ENCODE results near the gene MBOAT7. TPM values are rescaled to one million over a fixed set of nuclear protein-coding genes. Genes with fewer than 3 reads are reported as not detected.

Gene MBOAT7, protein sequence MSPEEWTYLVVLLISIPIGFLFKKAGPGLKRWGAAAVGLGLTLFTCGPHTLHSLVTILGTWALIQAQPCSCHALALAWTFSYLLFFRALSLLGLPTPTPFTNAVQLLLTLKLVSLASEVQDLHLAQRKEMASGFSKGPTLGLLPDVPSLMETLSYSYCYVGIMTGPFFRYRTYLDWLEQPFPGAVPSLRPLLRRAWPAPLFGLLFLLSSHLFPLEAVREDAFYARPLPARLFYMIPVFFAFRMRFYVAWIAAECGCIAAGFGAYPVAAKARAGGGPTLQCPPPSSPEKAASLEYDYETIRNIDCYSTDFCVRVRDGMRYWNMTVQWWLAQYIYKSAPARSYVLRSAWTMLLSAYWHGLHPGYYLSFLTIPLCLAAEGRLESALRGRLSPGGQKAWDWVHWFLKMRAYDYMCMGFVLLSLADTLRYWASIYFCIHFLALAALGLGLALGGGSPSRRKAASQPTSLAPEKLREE
- total RNA-seq: 10 to 100 TPM; 27.9 to 28.3 TPM

GRCh38 chr19:54189145-54189734 lies at the start of gene MBOAT7:
Gene MBOAT7 (minus strand): TSS chr19:54189580. CDS start chr19:54188508, 1,072 bp downstream.

DNA sequence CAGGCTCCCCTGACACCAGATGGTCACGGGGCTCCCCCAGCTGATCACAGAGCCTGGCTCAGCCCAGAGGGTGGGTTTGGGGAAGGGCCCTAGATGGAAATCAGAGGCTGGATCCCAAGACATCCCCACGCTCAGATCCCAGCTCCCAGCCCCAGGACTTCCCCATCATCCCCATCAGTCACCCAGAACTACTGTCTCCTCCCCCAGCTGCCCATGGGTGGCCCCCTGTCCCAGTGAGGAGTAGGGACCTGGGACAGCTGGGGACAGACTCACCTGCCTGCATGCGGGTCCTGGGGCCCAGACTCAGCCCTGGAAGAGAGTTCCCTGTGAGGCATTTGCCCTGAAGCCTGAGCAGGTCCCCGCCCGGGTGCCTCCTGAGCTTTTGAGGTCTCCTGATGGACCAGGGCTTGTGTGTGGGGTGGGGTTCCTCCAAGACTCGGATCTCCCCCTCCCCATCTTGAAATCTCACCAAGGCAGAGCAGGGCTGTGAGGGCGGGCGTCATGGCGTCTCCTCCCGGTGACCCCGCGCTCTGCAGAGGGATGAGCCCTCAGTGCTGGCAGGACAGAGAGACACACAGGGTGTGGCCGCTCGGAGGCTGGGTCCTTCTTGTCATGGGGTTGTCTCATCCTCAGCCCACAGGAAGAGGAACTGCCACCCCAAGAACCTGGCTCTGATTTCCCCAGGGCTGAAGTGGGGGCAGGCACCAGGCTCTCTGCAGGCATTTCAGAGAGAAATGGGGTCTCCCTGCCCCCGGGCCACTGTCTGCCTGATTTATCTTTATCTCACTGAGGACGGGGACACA lies 33.3 kb upstream of the MBOAT7 start, which contains the start of gene LILRB3:
Gene LILRB3 (minus strand): TSS at position 534 of the 803 bp plus-strand sequence. CDS start 31 bp downstream, at position 503.

GRCh38 chr19:54191011-54191810 lies 1.8 kb upstream of the MBOAT7 start, which contains the start of gene TSEN34:
Gene TSEN34 (plus strand): TSS chr19:54191308. CDS start chr19:54191365, 57 bp downstream.

GRCh38 chr19:54172471-54173358 lies 16.7 kb downstream of the MBOAT7 start, which contains the start of gene TMC4:
Gene TMC4 (minus strand): TSS chr19:54173160. CDS start chr19:54173117, 43 bp downstream.

GRCh38 chr19:54159352-54160181 lies 29.8 kb downstream of the MBOAT7 start, which contains the start of gene LENG1:
Gene LENG1 (minus strand): TSS chr19:54159721. CDS start chr19:54159695, 26 bp downstream.

DNA sequence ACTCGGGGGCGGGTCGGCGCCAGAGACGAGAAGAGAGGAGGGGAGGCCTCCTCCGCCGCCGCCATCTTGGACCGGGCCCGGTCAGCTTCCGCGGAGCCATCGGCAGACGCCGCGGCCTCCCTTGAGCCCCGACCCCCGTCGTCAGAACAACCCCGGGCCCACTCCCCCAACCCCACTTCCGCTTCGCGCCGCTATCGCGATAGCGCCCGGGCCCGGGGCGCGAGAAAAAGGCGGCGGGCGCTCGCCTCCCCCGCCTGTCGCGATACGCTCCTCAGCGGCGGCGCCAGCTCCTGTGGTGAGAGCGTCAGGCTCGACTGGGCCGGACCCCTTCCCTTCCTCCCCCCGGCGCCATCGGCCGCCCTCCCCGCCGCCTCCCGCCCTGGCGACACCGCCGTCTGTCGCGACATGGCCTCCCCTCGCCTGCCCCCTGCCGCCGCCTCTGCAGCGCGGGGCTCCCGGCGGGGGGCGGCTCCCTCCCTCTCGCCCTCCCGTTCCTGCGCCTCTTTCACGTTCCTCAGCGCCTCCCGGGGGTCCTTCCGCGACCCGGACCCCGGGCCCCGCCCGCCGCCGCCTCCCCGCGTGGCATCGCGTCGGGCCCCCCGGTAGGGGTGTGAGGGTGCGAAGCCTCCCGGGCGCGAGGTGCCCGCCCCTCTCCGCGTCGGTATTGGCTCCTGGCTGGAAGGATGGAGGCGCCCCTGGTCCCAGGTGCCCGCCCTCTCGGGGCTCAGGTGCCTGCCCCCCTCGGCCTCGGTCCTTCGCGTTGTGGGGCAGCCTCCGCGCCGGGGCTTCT lies 51.5 kb downstream of the MBOAT7 start, which contains the start of gene CNOT3:
Gene CNOT3 (plus strand): TSS at position 64 of the 790 bp plus-strand sequence. CDS start 5,217 bp downstream, outside the sequence.

Other genes with a start within 250 kb of the MBOAT7 start
- gene CACNG8, start 226.6 kb downstream of the MBOAT7 start, total RNA-seq: not detected
- gene CACNG6, start 197.9 kb downstream of the MBOAT7 start, total RNA-seq: not detected
- gene VSTM1, start 125.7 kb downstream of the MBOAT7 start, total RNA-seq: not detected
- gene TARM1, start 108.2 kb downstream of the MBOAT7 start, total RNA-seq: not detected
- gene OSCAR, start 88.8 kb downstream of the MBOAT7 start, total RNA-seq: not detected
- 10 to 100 TPM in 1 of 2 donors, 1 to 10 TPM in 1; 8.6 to 11.3 TPM for gene NDUFA3, start 86.7 kb downstream of the MBOAT7 start, total RNA-seq
- gene TFPT, start 73.9 kb downstream of the MBOAT7 start, total RNA-seq: 10 to 100 TPM; 39.9 to 50.3 TPM
- gene PRPF31, start 73.8 kb downstream of the MBOAT7 start, total RNA-seq: 10 to 100 TPM; 32.0 to 75.6 TPM
- 1 to 10 TPM; 8.9 to 9.7 TPM for gene CNOT3, start 51.8 kb downstream of the MBOAT7 start, total RNA-seq
- 1 to 10 TPM; 5.2 to 6.3 TPM for gene LENG1, start 29.9 kb downstream of the MBOAT7 start, total RNA-seq
- 1 to 10 TPM in 1 of 2 donors, not detected in 1; 1.0 TPM for gene TMC4, start 16.4 kb downstream of the MBOAT7 start, total RNA-seq
- 10 to 100 TPM; 56.4 to 87.2 TPM for gene TSEN34, start 1.7 kb upstream of the MBOAT7 start, total RNA-seq
- 1,000 to 10,000 TPM in 1 of 2 donors, 100 to 1,000 TPM in 1; 794 to 1,187 TPM for gene RPS9, start 11.3 kb upstream of the MBOAT7 start, total RNA-seq
- gene LILRB3, start 33.4 kb upstream of the MBOAT7 start, total RNA-seq: not detected
- gene LILRA6, start 53.2 kb upstream of the MBOAT7 start, total RNA-seq: not detected
- not detected for gene LILRB5, start 67.7 kb upstream of the MBOAT7 start, total RNA-seq
- gene LILRB2, start 91.5 kb upstream of the MBOAT7 start, total RNA-seq: not detected
- not detected for gene LILRA5, start 123.6 kb upstream of the MBOAT7 start, total RNA-seq
- gene LILRA4, start 149.6 kb upstream of the MBOAT7 start, total RNA-seq: not detected
- not detected for gene LAIR1, start 175.4 kb upstream of the MBOAT7 start, total RNA-seq
- gene TTYH1, start 225.9 kb upstream of the MBOAT7 start, total RNA-seq: not detected

All from melanocyte of skin (primary cell).